ENCODE data around the gene ZNRF3.

The ZNRF3 gene

GRCh38 chr22:29044657-29045176 lies 161.3 kb downstream of the ZNRF3 start:
- no peak for DNase-seq

GRCh38 chr22:29048822-29049654 lies 165.7 kb downstream of the ZNRF3 start:
- DNase-seq, result no peak

- DNase-seq, result no peak
Observed at GRCh38 chr22:29049655-29050263, 166.4 kb downstream of the ZNRF3 start.

GRCh38 chr22:29050457-29050856 lies 167.1 kb downstream of the ZNRF3 start:
- DNase-seq, result no peak

GRCh38 chr22:29053048-29053702 lies 169.8 kb downstream of the ZNRF3 start:
- DNase-seq, result no peak

- no peak for DNase-seq
Observed at GRCh38 chr22:29054251-29054767, 170.9 kb downstream of the ZNRF3 start.

GRCh38 chr22:29055192-29055830 lies 171.9 kb downstream of the ZNRF3 start:
- no peak for DNase-seq

- DNase-seq, result no peak
Observed at GRCh38 chr22:29056472-29056871, 173.1 kb downstream of the ZNRF3 start.

- DNase-seq, result no peak
Observed at GRCh38 chr22:29060251-29060869, 177.0 kb downstream of the ZNRF3 start.

GRCh38 chr22:29060931-29061330 lies 177.6 kb downstream of the ZNRF3 start:
- DNase-seq, result no peak

- no peak for DNase-seq
Observed at GRCh38 chr22:29061773-29062172, 178.4 kb downstream of the ZNRF3 start, which contains the start of gene C22orf31. Gene C22orf31, minus strand, starts transcription at chr22:29061831. Its CDS starts 39 bp downstream, at chr22:29061792.

GRCh38 chr22:29062286-29062821 lies 179.0 kb downstream of the ZNRF3 start:
- no peak for DNase-seq

- no peak for DNase-seq
Observed at GRCh38 chr22:29065468-29066190, 182.3 kb downstream of the ZNRF3 start.

- no peak for DNase-seq
Observed at GRCh38 chr22:29069463-29069862, 186.1 kb downstream of the ZNRF3 start.

GRCh38 chr22:29070490-29070889 lies 187.1 kb downstream of the ZNRF3 start:
- DNase-seq, result no peak

- no peak for DNase-seq
Observed at GRCh38 chr22:29071261-29072045, 188.1 kb downstream of the ZNRF3 start.

GRCh38 chr22:29072193-29072978 lies 189.0 kb downstream of the ZNRF3 start:
- peak; percentile 86 for DNase-seq

GRCh38 chr22:29072979-29073617 lies 189.7 kb downstream of the ZNRF3 start, which contains the start of gene KREMEN1:
Gene KREMEN1, plus strand, starts transcription at chr22:29073035. Its CDS starts 96 bp downstream, at chr22:29073131.
- no peak for DNase-seq
